CD14-positive monocyte (primary cell): ENCODE measurements around the gene SPTSSA. TPM values are rescaled to one million over a fixed set of nuclear protein-coding genes. Genes with fewer than 3 reads are reported as not detected.

Source experiments
- DNase-seq, 3 donors: peaks; one replicate each; pipeline ENCODE4 v3.0.0-alpha.2; 2011 to 2022
- H2AFZ ChIP-seq: 2 replicates; pipeline ENCODE4 v1.6.0; 2012; ENCODE audit warnings: mild to moderate bottlenecking, low read depth, low read length, inconsistent platforms; ENCODE audit not compliant: insufficient read depth, poor library complexity, severe bottlenecking
- H3K27ac ChIP-seq, 2 donors: 1 replicate in 1 of 2; 2 replicates in 1 of 2; pipeline ENCODE4 v1.5.1; 2012 to 2013; ENCODE audit warnings: low read length in 2 of 2, control low read depth in 1 of 2, inconsistent platforms in 1 of 2, low read depth in 1 of 2, mild to moderate bottlenecking in 1 of 2
- H3K27me3 ChIP-seq, 2 donors: one replicate each; pipeline versions ENCODE4 v1.6.0 to v1.6.1; 2011 to 2013; ENCODE audit warnings: low read length in 2 of 2; ENCODE audit not compliant: control insufficient read depth in 2 of 2, insufficient read depth in 2 of 2
- H3K36me3 ChIP-seq, 2 donors: replicated peaks in 1 of 2; 1 replicate in 1 of 2; 2 replicates in 1 of 2; pipeline versions ENCODE4 v1.5.1 to v1.6.1; 2012 to 2013; ENCODE audit warnings: low read length in 2 of 2, control low read depth in 1 of 2, inconsistent platforms in 1 of 2, mild to moderate bottlenecking in 1 of 2; ENCODE audit not compliant: insufficient read depth in 2 of 2, control insufficient read depth in 1 of 2
- H3K4me1 ChIP-seq, 2 donors: 1 replicate in 1 of 2; 2 replicates in 1 of 2; pipeline versions ENCODE4 v1.5.1 to v1.6.1; 2012 to 2013; ENCODE audit warnings: low read length in 2 of 2, control low read depth in 1 of 2, inconsistent platforms in 1 of 2, mild to moderate bottlenecking in 1 of 2, moderate library complexity in 1 of 2; ENCODE audit not compliant: insufficient read depth in 2 of 2, control insufficient read depth in 1 of 2
- H3K4me2 ChIP-seq: replicated peaks from 2 replicates; pipeline ENCODE3; 2012; ENCODE audit warnings: low read length, moderate library complexity, mild to moderate bottlenecking; ENCODE audit not compliant: poor library complexity, severe bottlenecking; ENCODE audit errors: extremely low read depth
- H3K4me3 ChIP-seq, 3 experiments: fragments of 200-600 bp in 1 of 3; sonication (generic) in 1 of 3; replicated peaks in 1 of 3; 1 replicate in 2 of 3; 2 replicates in 1 of 3; pipeline ENCODE4 v1.5.1; 2011 to 2013; ENCODE audit warnings: low read length in 3 of 3, mild to moderate bottlenecking in 3 of 3, control low read depth in 2 of 3, low read depth in 2 of 3, inconsistent platforms in 1 of 3, moderate library complexity in 1 of 3
- H3K79me2 ChIP-seq: 2 replicates; pipeline ENCODE4 v1.6.0; 2012; ENCODE audit warnings: mild to moderate bottlenecking, control low read depth, inconsistent platforms, low read length, moderate library complexity; ENCODE audit not compliant: insufficient read depth
- H3K9ac ChIP-seq: 2 replicates; pipeline ENCODE4 v1.6.0; 2017; ENCODE audit warnings: low read length, mild to moderate bottlenecking; ENCODE audit not compliant: insufficient read depth, poor library complexity, severe bottlenecking
- H3K9me3 ChIP-seq, 2 donors: replicated peaks in 1 of 2; 1 replicate in 1 of 2; 2 replicates in 1 of 2; pipeline versions ENCODE4 v1.5.1 to v1.6.1; 2012 to 2013; ENCODE audit warnings: low read length in 2 of 2, control low read depth in 1 of 2; ENCODE audit not compliant: control insufficient read depth in 1 of 2, insufficient read depth in 1 of 2
- H4K20me1 ChIP-seq: 2 replicates; pipeline ENCODE4 v1.6.0; 2012; ENCODE audit warnings: mild to moderate bottlenecking, low read length, control low read depth, moderate library complexity; ENCODE audit not compliant: insufficient read depth
- H3K27ac Mint-ChIP-seq, 7 donors: one replicate each; pipeline ENCODE4 v1.8.0; 2020; ENCODE audit warnings: mild to moderate bottlenecking in 7 of 7, mixed read lengths in 7 of 7, moderate library complexity in 6 of 7, inconsistent platforms in 2 of 7
- H3K27me3 Mint-ChIP-seq, 3 donors: one replicate each; pipeline ENCODE4 v1.8.0; 2021 to 2022; ENCODE audit warnings: low read depth in 3 of 3, mild to moderate bottlenecking in 3 of 3, mixed read lengths in 3 of 3, moderate library complexity in 3 of 3, inconsistent platforms in 1 of 3
- H3K36me3 Mint-ChIP-seq, 2 donors: one replicate each; pipeline ENCODE4 v1.8.0; 2020; ENCODE audit warnings: mixed read lengths in 2 of 2, inconsistent platforms in 1 of 2, mild to moderate bottlenecking in 1 of 2
- H3K4me1 Mint-ChIP-seq: one replicate; pipeline ENCODE4 v1.8.0; 2020; ENCODE audit warnings: mild to moderate bottlenecking, mixed read lengths
- H3K4me3 Mint-ChIP-seq, 2 donors: one replicate each; pipeline ENCODE4 v1.8.0; 2020; ENCODE audit warnings: mild to moderate bottlenecking in 2 of 2, mixed read lengths in 2 of 2, moderate library complexity in 1 of 2
- H3K9me3 Mint-ChIP-seq, 7 donors: one replicate each; pipeline ENCODE4 v1.8.0; 2020 to 2022; ENCODE audit warnings: mixed read lengths in 7 of 7, mild to moderate bottlenecking in 6 of 7, moderate library complexity in 6 of 7, inconsistent platforms in 2 of 7
- CTCF ChIP-seq: fragments of 200-600 bp; IDR thresholded peaks from one replicate; pipeline ENCODE4 v1.8.0; 2022; ENCODE audit warnings: antibody characterized with exemption, mild to moderate bottlenecking
- WGBS: methylation state at CpG from one replicate; pipeline ENCODE4 v1.1.5; 2013; ENCODE audit warnings: missing lambda C conversion rate; ENCODE audit not compliant: insufficient coverage; 5-methylcytosine and 5-hydroxymethylcytosine counted together
- intact Hi-C, 2 donors: fragments of 100-400 bp; cut with micrococcal nuclease; formaldehyde crosslinking; loops; one replicate each; pipeline versions ENCODE4 v1.15.0 to v1.15.1; 2023
- polyA plus RNA-seq, 3 donors: library from polyadenylated mRNA; depleted of rRNA in 1 of 3; unstranded in 2 of 3; stranded (reverse) in 1 of 3; fragments of 300-500 nt in 2 of 3; fragments of >200 nt in 1 of 3; fragmentation: Illumina TruSeq in 2 of 3; gene quantifications; 1 replicate in 2 of 3; 2 replicates in 1 of 3; pipeline ENCODE4 v1.2.3, GENCODE V29; 2012 to 2021

The SPTSSA gene
- polyA plus RNA-seq, 3 donors: 14.2 to 85.7 (median 70.6) TPM

- no peak for DNase-seq
- no peaks in the 10 kb centered on the region for H3K36me3 ChIP-seq
- H2AFZ ChIP-seq: no peak overlapping the region
- Mint-ChIP-seq H3K9me3 (peaks cover 10 to 23% (median 19%) of the 10 kb centered on the region in 7 donors), H3K36me3 (peaks cover 0 to 3% of the 10 kb centered on the region in 2 donors), H3K4me1 (peaks cover 5% of the 10 kb centered on the region), H3K27ac (no peak overlapping the region), H3K4me3 (no peak overlapping the region), H3K27me3 (peaks cover 0 to 3% (median 0%) of the 10 kb centered on the region in 3 donors)
- no peaks in the 10 kb centered on the region for H3K27me3 ChIP-seq
- H4K20me1 ChIP-seq: no peaks in the 10 kb centered on the region
- no peak overlapping the region for H3K27ac ChIP-seq
- H3K9ac ChIP-seq: no peak overlapping the region
- intact Hi-C loops: no loop called here
- H3K4me1 ChIP-seq: peaks cover 4 to 7% of the 10 kb centered on the region in 2 donors
- no peak overlapping the region for H3K4me3 ChIP-seq
- H3K9me3 ChIP-seq: peaks cover 17 to 19% of the 10 kb centered on the region in 2 donors
- no peak overlapping the region for H3K4me2 ChIP-seq
- TF ChIP-seq CTCF: no peak
- WGBS: 93% methylated on average over 2 of the region's 2 CpGs
- no peaks in the 10 kb centered on the region for H3K79me2 ChIP-seq
Measured at GRCh38 chr14:34424488-34424887, 37.6 kb downstream of the SPTSSA start.

- intact Hi-C loops: no loop called here
- no peaks in the 10 kb centered on the region for H3K36me3 ChIP-seq
- no peaks in the 10 kb centered on the region for H3K27me3 ChIP-seq
- no peak overlapping the region for H3K27ac ChIP-seq
- DNase-seq: no peak
- no peak overlapping the region for H3K4me2 ChIP-seq
- H3K36me3 Mint-ChIP-seq: peaks cover 0 to 3% of the 10 kb centered on the region in 2 donors
- no peak for TF ChIP-seq CTCF
- H3K27ac Mint-ChIP-seq: no peak overlapping the region
- no peak overlapping the region for H2AFZ ChIP-seq
- peaks cover 10 to 27% (median 20%) of the 10 kb centered on the region in 7 donors for H3K9me3 Mint-ChIP-seq
- H3K4me1 Mint-ChIP-seq: peaks cover 5% of the 10 kb centered on the region
- H3K9me3 ChIP-seq: peaks cover 23 to 24% of the 10 kb centered on the region in 2 donors
- no peak overlapping the region for H3K4me3 ChIP-seq
- H3K9ac ChIP-seq: no peak overlapping the region
- peaks cover 0 to 3% (median 1%) of the 10 kb centered on the region in 3 donors for H3K27me3 Mint-ChIP-seq
- H3K4me3 Mint-ChIP-seq: no peak overlapping the region
- peaks cover 4 to 7% of the 10 kb centered on the region in 2 donors for H3K4me1 ChIP-seq
- H3K79me2 ChIP-seq: no peaks in the 10 kb centered on the region
- WGBS: 100% methylated on average over 2 of the region's 2 CpGs
- no peaks in the 10 kb centered on the region for H4K20me1 ChIP-seq
Measured at GRCh38 chr14:34423445-34423844, 38.6 kb downstream of the SPTSSA start.
